ENCODE data around the gene AFF3.
A peak's percentile ranks its signal among the peaks of the same experiment; 100 is the strongest.

Gene AFF3

GRCh38 chr2:99850084-99850710, 292.2 kb downstream of the AFF3 start:
- DNase-seq, result no peak

GRCh38 chr2:99846462-99847107, 295.8 kb downstream of the AFF3 start:
- DNase-seq, result no peak

- no peak for DNase-seq
These were observed 297.1 kb downstream of the AFF3 start for GRCh38 chr2:99845296-99845695.

DNA sequence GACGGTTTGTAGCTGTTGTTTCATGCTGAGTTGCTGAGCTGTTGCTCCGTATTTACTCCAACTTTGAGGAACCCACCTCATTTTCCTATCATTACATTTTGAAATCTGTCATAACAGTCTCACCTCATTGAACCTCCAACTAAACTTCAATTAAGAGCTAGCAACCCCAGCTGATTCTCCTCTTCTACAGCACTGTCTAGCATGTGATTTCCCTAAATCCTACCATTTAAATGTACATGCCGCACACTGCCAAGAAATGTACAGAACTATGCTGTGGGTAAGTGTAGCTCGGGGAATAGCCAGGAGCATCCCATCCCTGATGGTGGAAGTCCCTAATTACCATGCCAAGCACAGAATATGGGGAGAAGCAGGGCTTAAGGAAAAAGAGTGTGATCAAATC, 299.9 kb downstream of the AFF3 start:
- DNase-seq, result peak; percentile 62 to 63

GRCh38 chr2:99841749-99842148, 300.6 kb downstream of the AFF3 start:
- no peak for DNase-seq

DNA sequence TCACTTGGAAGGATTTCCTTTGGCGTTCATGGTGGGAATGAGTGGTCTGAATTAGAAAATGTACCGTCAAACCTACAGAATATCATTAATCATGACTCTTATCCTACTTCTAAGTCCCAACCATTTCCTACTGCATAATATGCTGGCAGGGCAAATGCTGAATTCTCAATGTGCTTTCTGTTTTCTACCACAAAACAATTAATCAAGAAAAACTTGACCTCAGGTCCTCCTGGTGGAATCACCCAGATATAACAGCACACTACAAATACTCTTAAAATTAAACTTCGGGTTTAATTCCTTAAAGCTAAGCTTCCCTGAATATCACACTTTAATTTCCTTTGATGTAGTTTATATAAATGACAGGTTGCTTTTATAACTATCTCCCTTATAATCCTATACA, 301.6 kb downstream of the AFF3 start:
- no peak for DNase-seq

DNA sequence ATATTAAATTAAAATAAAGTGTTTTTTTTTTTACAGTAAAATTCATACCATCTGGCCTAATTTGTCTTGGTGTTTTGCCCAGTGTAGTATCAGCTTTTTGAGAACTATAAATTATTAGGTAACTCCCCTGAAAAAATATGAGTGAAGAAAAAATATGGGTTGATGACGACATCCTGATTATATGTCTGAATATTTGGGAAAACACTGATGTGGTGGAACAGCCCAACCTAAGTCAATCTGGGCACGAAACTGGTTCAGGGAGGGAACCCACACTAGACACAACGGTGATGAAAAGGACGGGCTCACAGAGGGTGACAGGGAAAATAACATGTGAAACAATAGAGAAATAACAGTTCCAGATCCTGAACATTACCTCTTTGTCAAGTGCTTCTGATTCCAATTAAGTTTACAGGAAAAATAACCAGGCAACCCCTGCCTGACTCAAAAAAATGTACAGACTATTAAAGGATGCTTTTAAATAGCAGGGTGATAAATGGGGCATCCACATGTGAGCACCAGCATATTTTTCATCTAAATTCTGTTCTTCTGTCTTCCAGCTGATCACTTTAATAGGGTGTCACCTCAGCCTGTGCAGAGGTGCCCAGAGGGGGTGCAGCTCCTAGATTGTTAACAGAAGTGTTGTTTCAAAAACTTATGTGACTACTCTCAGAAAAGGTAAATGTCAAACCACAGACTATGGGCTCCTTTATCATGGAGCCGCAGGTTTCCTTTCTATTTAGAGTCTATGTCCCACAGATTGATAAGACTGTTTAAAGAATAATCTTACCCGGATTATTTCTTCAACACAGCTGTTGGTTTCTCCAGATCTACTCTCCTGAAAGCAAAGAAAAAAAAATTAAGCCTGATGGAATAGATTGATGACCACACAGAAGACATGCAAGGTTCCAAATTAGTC, 305.4 kb downstream of the AFF3 start:
- no peak for DNase-seq

DNA sequence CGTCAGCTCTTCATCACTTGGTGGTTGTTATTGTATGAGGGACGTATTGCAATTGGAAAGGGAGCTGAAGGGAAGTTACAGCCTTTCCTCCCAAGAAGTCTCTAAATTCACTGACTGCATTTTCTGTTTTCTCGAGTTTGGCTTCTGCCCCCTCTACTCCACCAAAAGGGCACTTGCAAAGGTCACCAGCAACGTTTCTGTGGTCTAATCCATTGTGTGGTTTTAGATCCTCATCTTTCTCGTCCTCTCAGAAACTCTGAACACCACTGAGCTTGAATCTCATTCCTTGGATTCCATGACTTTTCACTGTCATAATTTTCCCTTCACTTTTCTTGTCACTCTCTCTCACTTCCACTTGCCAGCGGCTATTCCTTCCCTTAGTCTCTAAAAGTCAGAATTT, 308.0 kb downstream of the AFF3 start:
- no peak for DNase-seq

DNA sequence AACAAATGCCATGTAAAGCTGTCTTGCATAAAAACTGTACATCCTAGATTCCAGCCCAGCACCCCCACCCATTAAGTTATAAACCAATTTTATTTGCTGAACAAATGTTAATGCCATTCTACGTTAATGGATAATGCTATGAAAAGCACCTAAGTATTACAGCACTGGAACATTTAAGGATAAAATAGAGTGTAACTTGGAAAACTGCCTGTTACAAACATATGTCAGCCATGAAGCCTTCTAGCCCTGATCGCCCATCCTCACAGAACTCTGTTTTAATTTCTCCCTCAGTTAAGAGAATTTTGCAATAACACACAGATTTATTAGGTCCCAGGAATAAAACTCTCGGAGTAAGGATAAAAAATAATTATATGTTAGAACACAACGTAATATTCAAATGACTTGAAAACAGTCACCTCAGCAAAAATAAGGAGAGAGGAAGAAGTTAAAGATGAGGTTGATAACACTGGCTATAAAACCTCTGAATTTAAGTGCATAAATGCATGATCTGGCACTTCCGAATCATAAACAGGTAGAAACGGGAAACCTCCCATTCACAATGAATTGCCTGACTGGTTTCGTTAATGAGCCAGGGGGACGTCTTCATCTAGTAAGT, 308.7 kb downstream of the AFF3 start:
- no peak for DNase-seq

DNA sequence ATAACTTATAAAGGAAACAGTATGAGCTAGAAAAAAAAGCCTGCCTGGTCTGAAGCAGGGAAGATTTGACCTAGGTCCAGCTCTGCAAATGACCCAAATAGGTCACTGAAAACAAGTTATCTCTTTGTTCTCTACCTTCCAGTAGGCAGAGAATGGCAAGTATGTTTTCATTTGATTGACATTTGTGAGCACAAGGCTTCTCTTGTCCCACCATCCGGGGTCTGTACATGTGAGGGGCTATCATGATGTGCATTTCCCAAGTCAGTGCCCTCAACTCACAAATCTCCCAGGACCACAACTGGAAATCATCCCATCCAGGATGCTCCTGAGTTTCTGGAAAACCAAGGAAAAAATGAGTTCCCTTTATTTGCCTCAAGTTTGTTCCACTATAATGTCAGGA, 309.5 kb downstream of the AFF3 start:
- no peak for DNase-seq

DNA sequence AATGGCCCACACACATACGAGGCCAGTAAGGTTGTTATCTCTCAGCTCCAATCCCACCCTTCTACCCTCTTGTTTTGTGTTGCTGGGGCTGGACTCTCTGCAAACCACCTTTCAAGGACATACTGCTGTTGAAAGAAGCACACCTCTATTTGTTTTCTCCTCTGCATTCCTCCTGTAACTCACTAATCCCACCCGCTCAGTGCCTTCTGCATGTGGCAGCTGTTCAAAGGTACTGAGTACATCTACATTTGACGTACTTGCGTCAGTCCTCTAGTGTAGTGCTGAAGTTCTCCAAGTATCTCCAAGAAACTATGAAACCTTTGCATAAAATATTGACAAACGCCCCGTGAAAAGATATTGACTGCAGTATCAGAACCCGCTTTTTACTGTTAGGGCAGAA, 310.6 kb downstream of the AFF3 start:
- no peak for DNase-seq

DNA sequence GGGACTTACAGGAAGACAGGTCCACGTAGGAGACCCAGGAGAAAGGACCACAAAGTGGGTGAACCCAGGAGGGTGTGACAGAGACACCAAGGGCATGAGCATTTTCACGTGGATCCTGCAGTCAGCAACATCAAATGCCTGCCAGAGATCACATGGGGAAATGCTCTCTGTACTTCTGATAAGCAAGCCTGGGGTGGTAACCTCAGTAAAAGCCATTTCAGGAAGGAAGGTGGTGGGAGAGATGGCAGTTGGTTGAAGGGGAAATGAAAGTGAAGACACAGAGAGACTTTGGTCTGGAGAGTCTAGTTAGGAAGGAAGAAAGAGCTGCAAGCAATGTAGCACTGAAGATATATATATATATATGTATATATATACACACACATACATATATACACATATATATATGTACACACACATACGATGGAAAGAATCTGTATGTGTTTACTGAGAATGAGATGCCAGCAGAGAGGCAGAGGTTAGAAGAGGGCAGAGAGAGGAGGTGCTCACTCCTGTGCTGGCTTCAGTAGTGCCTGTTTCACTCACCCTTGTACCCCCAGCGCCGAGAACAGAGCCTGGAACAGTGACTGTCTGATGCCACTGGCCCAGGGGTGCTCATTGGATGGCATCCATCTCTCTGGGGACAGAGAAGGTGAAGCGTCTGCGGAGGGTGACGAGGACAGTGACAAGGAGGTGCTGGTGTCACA, 314.9 kb downstream of the AFF3 start:
- no peak for DNase-seq

- DNase-seq, result no peak
These were observed 316.8 kb downstream of the AFF3 start for GRCh38 chr2:99825630-99826029.

DNA sequence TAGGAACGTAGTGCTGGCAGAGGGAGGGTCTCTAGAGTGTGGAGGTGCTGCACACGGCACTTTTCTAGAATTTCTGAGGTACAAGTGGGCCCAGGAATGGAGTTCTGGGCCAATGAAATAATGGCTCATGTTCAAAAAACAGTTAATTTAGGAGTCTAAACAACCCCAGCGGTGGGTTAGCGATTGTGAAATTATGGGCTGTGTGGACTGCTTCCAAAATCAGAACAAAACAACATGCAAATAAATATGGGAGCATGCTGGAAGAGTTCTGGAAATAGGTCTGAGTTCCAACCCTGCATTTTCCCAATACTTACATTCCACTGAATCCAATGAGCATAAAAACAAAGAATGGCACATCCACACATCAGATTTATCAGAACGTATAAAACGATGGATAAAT, 317.6 kb downstream of the AFF3 start:
- DNase-seq, result no peak

DNA sequence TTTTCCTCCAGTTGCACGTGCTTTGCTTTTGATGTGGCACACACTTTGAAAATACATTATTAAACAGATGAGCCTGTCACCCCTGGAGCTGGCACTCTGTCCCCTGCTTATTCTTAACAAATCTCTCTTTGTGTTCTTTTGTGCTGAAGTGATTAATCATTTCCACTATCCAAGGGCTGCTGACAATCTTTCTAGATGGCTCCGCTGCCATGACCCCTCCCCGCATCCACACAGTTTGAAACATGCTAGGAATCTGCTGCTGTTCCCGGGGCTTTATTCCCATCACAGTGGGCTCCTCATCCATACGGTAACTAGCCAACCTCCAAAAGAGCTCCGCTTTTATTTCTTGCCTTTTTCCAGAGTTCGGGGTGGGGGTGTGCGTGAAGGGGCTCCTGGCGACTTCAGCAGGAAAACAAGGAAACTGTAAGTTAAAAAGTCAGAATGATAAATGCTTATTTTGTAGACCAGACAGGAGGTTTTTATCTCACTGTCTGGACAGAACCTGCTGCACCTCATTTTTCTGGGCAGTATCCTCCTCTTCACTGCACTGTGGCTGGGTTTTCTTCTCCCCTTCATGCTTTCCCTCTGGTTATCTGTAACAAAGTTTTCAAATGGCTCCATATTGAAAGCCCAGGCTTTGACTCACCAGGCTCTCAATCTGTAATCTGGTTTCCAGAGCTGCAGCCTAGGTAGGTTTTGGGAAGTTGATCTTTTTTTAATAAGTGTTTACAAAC, 319.7 kb downstream of the AFF3 start:
- no peak for DNase-seq

GRCh38 chr2:99821984-99822383, 320.4 kb downstream of the AFF3 start:
- no peak for DNase-seq

GRCh38 chr2:99821572-99821971, 320.8 kb downstream of the AFF3 start:
- no peak for DNase-seq

DNA sequence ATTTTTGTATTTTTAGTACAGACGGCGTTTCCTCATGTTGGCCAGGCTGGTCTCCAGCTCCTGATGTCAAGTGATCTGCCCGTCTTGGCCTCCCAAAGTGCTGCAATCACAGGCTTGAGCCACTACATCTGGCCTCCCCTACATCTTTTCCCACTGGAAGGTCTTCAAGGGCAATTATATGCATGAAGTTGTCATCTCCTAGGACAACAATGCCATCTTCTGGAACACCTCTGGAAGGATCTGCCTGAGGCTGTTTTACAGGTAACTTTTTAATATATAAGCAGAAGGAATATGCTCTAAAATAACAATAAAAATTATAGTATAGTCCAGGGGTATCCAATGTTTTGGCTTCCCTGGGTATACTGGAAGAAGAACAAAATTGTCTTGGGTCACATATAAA, 321.4 kb downstream of the AFF3 start:
- peak; percentile 14 to 57 for DNase-seq

DNA sequence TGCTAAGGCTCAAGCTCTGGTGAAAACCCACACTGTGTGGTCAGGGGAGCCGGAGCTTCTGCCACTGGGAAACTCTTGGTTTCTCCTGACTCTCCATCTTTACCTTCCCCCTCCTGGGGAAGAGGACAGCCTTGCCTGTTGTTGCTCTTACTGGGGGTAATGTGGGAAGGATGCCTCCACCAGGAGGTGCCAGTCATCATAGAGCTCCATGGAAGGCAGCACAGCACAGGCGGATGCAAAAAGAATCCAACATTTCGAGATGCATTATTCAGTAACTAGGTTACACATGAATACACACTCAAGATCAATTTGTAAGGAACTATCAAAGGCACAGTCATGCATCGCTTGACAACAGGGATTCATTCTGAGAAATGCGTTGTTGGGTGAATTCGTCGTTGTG, 322.6 kb downstream of the AFF3 start:
- peak in 1 of 2 experiments; percentile 32 for DNase-seq

- DNase-seq, result peak in 1 of 2 experiments; percentile 16
These were observed 323.5 kb downstream of the AFF3 start for GRCh38 chr2:99818842-99819241.

- no peak for DNase-seq
These were observed 325.5 kb downstream of the AFF3 start for GRCh38 chr2:99816908-99817307.

DNA sequence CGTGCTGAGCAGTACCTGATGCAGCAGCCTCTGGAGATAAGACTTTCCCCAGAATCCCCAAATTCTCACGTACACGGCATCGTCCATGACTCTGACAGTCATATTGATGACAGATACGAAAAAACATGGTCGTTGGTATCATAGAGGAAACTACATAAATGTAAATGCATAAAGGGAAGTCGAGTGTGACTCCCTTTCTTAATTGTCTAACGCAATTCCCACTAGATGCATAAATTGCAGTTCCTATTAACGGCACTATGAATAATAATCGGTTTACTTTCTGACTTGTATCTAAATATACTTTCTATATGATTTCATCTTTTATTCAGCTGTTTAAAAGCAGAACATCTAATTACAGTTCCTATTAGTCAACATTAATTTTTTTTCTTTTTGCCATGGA, 330.0 kb downstream of the AFF3 start:
- no peak for DNase-seq
